ENCODE data around the gene DLG2.

Gene DLG2

GRCh38 chr11:85137597-85137996 lies 489.5 kb downstream of the DLG2 start:
- no peak for DNase-seq (ENCODE audit: low read depth, low spot score)
- no peak overlapping the region for H3K4me3 ChIP-seq (ENCODE audit: low read depth, low read length)
- POLR2A ChIA-PET: no interaction called here
- CTCF ChIA-PET: no interaction called here
- no peak for TF ChIP-seq CTCF (IDR thresholded peaks at IDR 0.05; ENCODE audit: insufficient read depth, low read length, missing control alignments)

GRCh38 chr11:85133636-85134035 lies 493.5 kb downstream of the DLG2 start:
- H3K4me3 ChIP-seq (ENCODE audit: low read depth, low read length): no peak overlapping the region
- ChIA-PET CTCF (no interaction called here), POLR2A (no interaction called here)
- no peak for TF ChIP-seq CTCF (IDR thresholded peaks at IDR 0.05; ENCODE audit: insufficient read depth, low read length, missing control alignments)
- DNase-seq (ENCODE audit: low read depth, low spot score): no peak

- ChIA-PET POLR2A (no interaction called here), CTCF (no interaction called here)
- DNase-seq (ENCODE audit: low read depth, low spot score): no peak
- no peak for TF ChIP-seq CTCF (IDR thresholded peaks at IDR 0.05; ENCODE audit: insufficient read depth, low read length, missing control alignments)
- H3K4me3 ChIP-seq (ENCODE audit: low read depth, low read length): no peak overlapping the region
Observed at GRCh38 chr11:85132851-85133585, 494.1 kb downstream of the DLG2 start.

GRCh38 chr11:85127349-85127748 lies 499.8 kb downstream of the DLG2 start:
- ChIA-PET CTCF (no interaction called here), POLR2A (no interaction called here)
- no peak for TF ChIP-seq CTCF (IDR thresholded peaks at IDR 0.05; ENCODE audit: insufficient read depth, low read length, missing control alignments)
- H3K4me3 ChIP-seq (ENCODE audit: low read depth, low read length): no peak overlapping the region
- no peak for DNase-seq (ENCODE audit: low read depth, low spot score)

- no peak overlapping the region for H3K4me3 ChIP-seq (ENCODE audit: low read depth, low read length)
- TF ChIP-seq CTCF (IDR thresholded peaks at IDR 0.05; ENCODE audit: insufficient read depth, low read length, missing control alignments): no peak
- POLR2A ChIA-PET: no interaction called here
- no peak for DNase-seq (ENCODE audit: low read depth, low spot score)
- CTCF ChIA-PET: interaction anchor here (0.7 kb wide), 1 partner anchor 426 kb away, joined by 3 read pairs; no protein-coding TSS in a partner anchor
Observed at GRCh38 chr11:85123752-85124231, 503.4 kb downstream of the DLG2 start.

GRCh38 chr11:85118151-85118550 lies 509.0 kb downstream of the DLG2 start:
- no peak for DNase-seq (ENCODE audit: low read depth, low spot score)
- POLR2A ChIA-PET: no interaction called here
- TF ChIP-seq CTCF (IDR thresholded peaks at IDR 0.05; ENCODE audit: insufficient read depth, low read length, missing control alignments): no peak
- CTCF ChIA-PET: no interaction called here
- no peak overlapping the region for H3K4me3 ChIP-seq (ENCODE audit: low read depth, low read length)
